Ovary (tissue), 9 donors: ENCODE results near the gene AGPAT2. TPM values are rescaled to one million over a fixed set of nuclear protein-coding genes. Genes with fewer than 3 reads are reported as not detected.
A peak's percentile ranks its signal among the peaks of the same experiment; 100 is the strongest.

Experiments used
- DNase-seq, 5 donors: peaks; one replicate each; pipeline ENCODE4 v3.0.0-alpha.2; 2019 to 2020
- H3K27ac ChIP-seq, 2 donors: fragments of 200-600 bp; one replicate each; pipeline versions ENCODE4 v1.5.1 to v1.8.0; 2019 to 2022
- H3K27me3 ChIP-seq: fragments of 200-600 bp; one replicate; pipeline ENCODE4 v1.8.0; 2022
- H3K36me3 ChIP-seq: fragments of 200-600 bp; sonication (generic); one replicate; pipeline ENCODE4 v1.5.1; 2019
- H3K4me1 ChIP-seq: one replicate; pipeline ENCODE4 v1.8.1; 2013; ENCODE audit warnings: mild to moderate bottlenecking, moderate library complexity; ENCODE audit not compliant: insufficient read depth
- H3K4me3 ChIP-seq: fragments of 200-600 bp; sonication (generic); one replicate; pipeline ENCODE4 v1.5.1; 2017
- H3K9me3 ChIP-seq, 2 donors: fragments of 200-600 bp in 1 of 2; sonication (generic) in 1 of 2; one replicate each; pipeline versions ENCODE4 v1.5.1 to v1.8.1; 2013 to 2019; ENCODE audit warnings: mild to moderate bottlenecking in 1 of 2, moderate library complexity in 1 of 2
- EP300 ChIP-seq: sonication (generic); formaldehyde crosslinking; IDR thresholded peaks from one replicate; pipeline ENCODE4 v1.6.1; 2017; ENCODE audit warnings: antibody characterized with exemption
- POLR2A ChIP-seq: fragments of 450-650 bp; IDR thresholded peaks from one replicate; pipeline ENCODE4 v1.6.1; 2017; ENCODE audit warnings: antibody characterized with exemption, mild to moderate bottlenecking, moderate library complexity
- WGBS, 3 donors: extraction: QIAGEN DNeasy Blood & Tissue Kit in 1 of 3; methylation state at CpG; one replicate each; pipeline versions ENCODE4 v1.1.5 to v1.1.7; 2013 to 2017; 5-methylcytosine and 5-hydroxymethylcytosine counted together
- intact Hi-C, 4 donors: fragments of 100-400 bp; cut with DNase I; formaldehyde crosslinking; loops; one replicate each; pipeline versions ENCODE4 v1.11.0 to v1.15.1; 2022 to 2023
- polyA plus RNA-seq, 2 donors: library from polyadenylated mRNA; stranded (reverse); fragments of 200-250 nt in 1 of 2; fragments of 350-450 nt in 1 of 2; fragmentation: Illumina TruSeq in 1 of 2; extraction: RNeasy Lipid Tissue Mini Kit (QIAGEN cat#74804) in 1 of 2; gene quantifications; one replicate each; pipeline ENCODE4 v1.2.3, GENCODE V29; 2013 to 2014
- total RNA-seq, 7 donors: library from RNA; depleted of rRNA in 2 of 7; stranded (reverse); fragments of >200 nt in 2 of 7; fragmentation: NEBNext Ultra II Directional in 3 of 7; extraction: Animal tissue kit (Norgen Biotek cat#: 25700) in 3 of 7; gene quantifications; one replicate each; pipeline versions ENCODE4 v1.1.0 to v1.2.4, GENCODE V29; 2016 to 2023
- TF ChIP-seq, protein P1 (sequence below), 3 donors: fragments of 450-650 bp in 2 of 3; fragments of 200-600 bp in 1 of 3; IDR thresholded peaks; one replicate each; pipeline versions ENCODE4 v1.5.1 to v1.8.0; 2016 to 2022; ENCODE audit warnings: antibody characterized with exemption in 3 of 3, mild to moderate bottlenecking in 1 of 3
- donor health status: DM: no; HTN: no; CAD: no; lungs with moderate emphysema.
- donor health status: DM: no; HTN: no; CAD: no.
- donor health status: Bipolar disorder and iron deficiency.
- donor health status: DM: yes; HTN: yes; CAD: no.
- donor health status: DM: no; HTN: no; CAD: no.
- donor health status: DM: yes; HTN: yes; CAD: no.

Gene AGPAT2
- total and polyA plus RNA-seq, 9 donors: 6.1 to 40.9 (median 23.9) TPM

DNA sequence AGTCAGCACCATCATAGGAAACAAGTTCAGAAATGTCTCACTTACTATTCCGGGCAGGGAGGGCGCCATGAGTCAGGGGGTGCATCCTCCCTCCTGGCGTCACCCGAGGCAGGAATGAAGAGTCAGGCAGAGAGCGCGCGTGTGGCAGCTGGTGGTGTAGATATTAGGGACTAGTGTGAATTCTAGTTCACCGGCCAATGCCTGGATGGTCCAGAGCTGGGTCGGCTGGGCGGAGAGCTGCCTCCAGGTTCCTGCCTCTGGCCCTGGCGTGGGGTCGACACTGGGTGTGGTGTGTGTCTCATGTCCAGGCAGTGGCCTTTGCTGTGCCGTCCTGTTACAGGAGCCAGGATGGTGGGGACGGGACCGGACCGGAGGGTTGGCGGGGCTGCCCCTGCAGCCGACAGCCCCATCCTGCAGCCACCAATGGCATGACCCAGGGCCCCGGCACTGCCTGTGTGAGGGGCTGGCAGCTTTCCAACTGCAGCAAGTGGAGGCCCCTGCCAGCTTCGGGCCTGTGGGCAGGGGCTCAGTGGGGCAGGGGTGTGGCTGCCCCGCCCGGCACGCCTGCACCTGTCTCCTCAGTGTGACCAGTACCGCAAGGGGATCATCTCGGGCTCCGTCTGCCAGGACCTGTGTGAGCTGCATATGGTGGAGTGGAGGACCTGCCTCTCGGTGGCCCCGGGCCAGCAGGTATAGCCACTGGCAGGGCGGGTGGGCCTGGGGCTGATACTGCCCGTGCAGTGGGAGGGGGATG is 34.3 kb upstream of the AGPAT2 start:
- TF ChIP-seq, protein P1, sequence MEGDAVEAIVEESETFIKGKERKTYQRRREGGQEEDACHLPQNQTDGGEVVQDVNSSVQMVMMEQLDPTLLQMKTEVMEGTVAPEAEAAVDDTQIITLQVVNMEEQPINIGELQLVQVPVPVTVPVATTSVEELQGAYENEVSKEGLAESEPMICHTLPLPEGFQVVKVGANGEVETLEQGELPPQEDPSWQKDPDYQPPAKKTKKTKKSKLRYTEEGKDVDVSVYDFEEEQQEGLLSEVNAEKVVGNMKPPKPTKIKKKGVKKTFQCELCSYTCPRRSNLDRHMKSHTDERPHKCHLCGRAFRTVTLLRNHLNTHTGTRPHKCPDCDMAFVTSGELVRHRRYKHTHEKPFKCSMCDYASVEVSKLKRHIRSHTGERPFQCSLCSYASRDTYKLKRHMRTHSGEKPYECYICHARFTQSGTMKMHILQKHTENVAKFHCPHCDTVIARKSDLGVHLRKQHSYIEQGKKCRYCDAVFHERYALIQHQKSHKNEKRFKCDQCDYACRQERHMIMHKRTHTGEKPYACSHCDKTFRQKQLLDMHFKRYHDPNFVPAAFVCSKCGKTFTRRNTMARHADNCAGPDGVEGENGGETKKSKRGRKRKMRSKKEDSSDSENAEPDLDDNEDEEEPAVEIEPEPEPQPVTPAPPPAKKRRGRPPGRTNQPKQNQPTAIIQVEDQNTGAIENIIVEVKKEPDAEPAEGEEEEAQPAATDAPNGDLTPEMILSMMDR (IDR thresholded peaks at IDR 0.05): no peak
- no peak for TF ChIP-seq POLR2A
- TF ChIP-seq EP300: no peak
- Histone ChIP-seq H3K27ac (peak overlapping the region in 1 of 2 donors; percentile 15), H3K36me3 (no peaks in the 10 kb centered on the region), H3K9me3 (no peaks in the 10 kb centered on the region), H3K27me3 (no peaks in the 10 kb centered on the region), H3K4me1 (peaks cover 5% of the 10 kb centered on the region), H3K4me3 (no peak overlapping the region)
- DNase-seq: no peak
- WGBS, 3 donors: 74 to 79% (median 77%) methylated on average over 25 to 30 of the region's 30 CpGs
- intact Hi-C loops: no loop called here

DNA sequence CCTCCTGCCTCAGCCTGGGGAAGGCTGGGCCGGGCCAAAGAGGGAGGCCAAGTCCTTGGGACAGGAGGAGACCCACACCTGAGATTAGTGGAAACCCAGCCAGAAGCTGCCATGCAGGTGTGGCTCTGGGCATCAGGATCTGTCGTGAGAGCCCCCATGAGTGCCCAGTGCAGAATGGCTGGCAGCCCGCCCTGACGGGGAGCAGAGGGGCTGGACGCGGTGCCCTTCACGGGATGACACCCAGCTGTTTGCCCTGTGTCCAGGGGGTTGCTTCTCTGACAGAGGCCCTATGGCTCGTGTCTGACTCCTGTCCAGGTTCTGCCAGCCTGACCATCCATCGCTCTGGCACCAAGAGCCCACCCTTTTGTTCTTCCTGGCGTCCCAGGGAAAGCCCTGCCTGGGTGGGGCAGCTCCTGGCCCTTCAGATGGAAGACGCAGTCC is 33.7 kb upstream of the AGPAT2 start:
- TF ChIP-seq, protein P1 (IDR thresholded peaks at IDR 0.05): no peak
- TF ChIP-seq POLR2A (no peak), EP300 (no peak)
- intact Hi-C loops: no loop called here
- Histone ChIP-seq H3K36me3 (no peaks in the 10 kb centered on the region), H3K9me3 (no peaks in the 10 kb centered on the region), H3K27me3 (no peaks in the 10 kb centered on the region), H3K4me3 (no peak overlapping the region), H3K27ac (peak overlapping the region in 1 of 2 donors; percentile 15), H3K4me1 (no peaks in the 10 kb centered on the region)
- DNase-seq: no peak
- 67 to 76% (median 68%) methylated on average over 11 of the region's 11 CpGs for WGBS, 3 donors

DNA sequence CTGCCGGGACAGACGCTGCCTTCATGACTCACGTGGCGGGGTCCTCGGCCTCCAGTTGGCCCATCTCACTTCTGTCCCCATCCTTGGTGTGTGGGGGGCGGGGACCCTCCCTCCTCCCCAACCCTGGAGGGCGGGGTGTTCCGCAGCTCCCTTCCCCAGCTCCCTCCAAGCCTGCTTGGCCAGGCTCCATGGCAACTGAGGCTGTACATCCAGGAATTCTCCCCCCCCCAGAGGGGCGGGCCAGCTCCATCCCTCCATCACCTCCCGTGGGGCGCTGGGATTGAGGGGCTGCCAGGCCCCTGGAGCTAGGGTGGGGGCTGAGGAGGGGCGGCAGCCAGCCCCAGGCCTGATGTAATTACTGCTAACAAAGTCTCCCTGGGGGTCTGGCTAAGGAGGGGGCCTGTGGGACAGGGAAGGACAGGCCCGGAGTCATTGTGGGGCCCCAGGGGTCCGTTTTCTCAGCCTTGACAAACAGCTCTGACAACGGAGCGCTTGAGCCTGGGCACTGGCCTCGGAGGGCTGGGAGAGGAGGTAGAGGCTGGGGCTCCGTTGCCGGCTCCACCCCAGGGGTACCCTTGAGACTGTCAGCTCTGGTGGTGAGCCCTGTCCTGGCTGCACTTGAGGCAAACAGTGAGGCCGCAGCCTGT is 33.1 kb upstream of the AGPAT2 start:
- 25 to 37% (median 31%) methylated on average over 12 to 20 of the region's 20 CpGs for WGBS, 3 donors
- DNase-seq: peak in 3 of 5 donors; percentile 48 to 69 (median 51)
- no peak overlapping the region for H3K4me3 ChIP-seq
- no peaks in the 10 kb centered on the region for H3K4me1 ChIP-seq
- H3K27ac ChIP-seq: no peak overlapping the region
- H3K36me3 ChIP-seq: no peaks in the 10 kb centered on the region
- intact Hi-C loops: no loop called here
- no peak for TF ChIP-seq POLR2A
- H3K27me3 ChIP-seq: no peaks in the 10 kb centered on the region
- no peaks in the 10 kb centered on the region for H3K9me3 ChIP-seq

DNA sequence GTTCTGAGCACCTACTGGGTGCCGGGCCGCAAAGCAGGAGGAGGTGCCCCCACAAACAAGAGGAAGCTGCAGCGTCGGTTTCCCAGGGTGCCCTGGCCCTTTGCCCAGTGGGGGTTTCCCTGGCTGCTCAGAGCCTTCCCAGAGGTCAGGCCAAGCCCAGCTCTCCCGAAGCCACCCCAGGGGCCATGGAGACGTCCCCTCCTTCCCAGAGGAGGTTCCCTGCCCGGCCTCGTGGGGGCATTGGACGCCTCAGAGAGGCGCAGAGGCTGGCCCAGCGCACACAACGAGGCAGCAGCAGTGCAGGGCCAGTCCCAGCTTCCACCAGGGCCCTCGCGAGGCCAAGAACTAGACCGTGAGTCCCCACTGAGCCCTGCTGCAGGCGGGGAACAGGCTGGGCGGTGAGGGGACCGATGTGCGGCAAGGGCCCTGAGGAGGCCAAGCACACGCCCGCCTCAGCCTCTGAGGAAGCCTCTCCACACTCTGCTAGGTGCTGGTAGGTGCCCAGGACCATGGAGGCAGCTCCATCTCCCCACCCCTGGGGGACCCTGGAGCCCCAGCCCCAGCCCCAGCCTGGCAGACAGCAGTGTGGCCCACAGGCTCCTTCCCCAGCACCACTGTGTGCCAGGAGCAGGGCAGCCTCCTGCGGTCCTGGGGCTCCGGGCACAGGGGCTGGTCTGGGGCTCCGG is 32.1 kb upstream of the AGPAT2 start:
- H3K36me3 ChIP-seq: no peaks in the 10 kb centered on the region
- 70 to 83% (median 72%) methylated on average over 21 to 24 of the region's 24 CpGs for WGBS, 3 donors
- DNase-seq: peak in 2 of 5 donors; percentile 40 to 49

More for the DNA sequence above, 32.1 kb upstream of the AGPAT2 start:
- H3K4me3 ChIP-seq: no peak overlapping the region
- H3K27me3 ChIP-seq: no peaks in the 10 kb centered on the region
- no peaks in the 10 kb centered on the region for H3K9me3 ChIP-seq
- H3K27ac ChIP-seq: no peak overlapping the region
- no peaks in the 10 kb centered on the region for H3K4me1 ChIP-seq
- intact Hi-C loops: no loop called here
- TF ChIP-seq POLR2A (no peak), EP300 (no peak)
- TF ChIP-seq, protein P1 (IDR thresholded peaks at IDR 0.05): no peak
